ENCODE data around the gene GALNT2.

The GALNT2 gene

GRCh38 chr1:230148126-230148652 is 81.2 kb downstream of the GALNT2 start:
- TF ChIP-seq CTCF (IDR thresholded peaks at IDR 0.05; ENCODE audit: extremely low read depth, insufficient read depth, missing control alignments), result no peak
- no peak for DNase-seq (ENCODE audit: low spot score)
- in situ Hi-C loops (cut with MboI; ENCODE audit: low pct_unique_long_range_greater_than_20kb, low sequenced_read_pairs, unreplicated experiment), result no loop called here

- TF ChIP-seq CTCF (IDR thresholded peaks at IDR 0.05; ENCODE audit: extremely low read depth, insufficient read depth, missing control alignments), result no peak
- in situ Hi-C loops (cut with MboI; ENCODE audit: low pct_unique_long_range_greater_than_20kb, low sequenced_read_pairs, unreplicated experiment), result no loop called here
- no peak for DNase-seq (ENCODE audit: low spot score)
These were observed 81.9 kb downstream of the GALNT2 start for GRCh38 chr1:230148768-230149469.

- TF ChIP-seq CTCF (IDR thresholded peaks at IDR 0.05; ENCODE audit: extremely low read depth, insufficient read depth, missing control alignments), result peak; percentile 31
- in situ Hi-C loops (cut with MboI; ENCODE audit: low pct_unique_long_range_greater_than_20kb, low sequenced_read_pairs, unreplicated experiment), result no loop called here
- peak; percentile 63 for DNase-seq (ENCODE audit: low spot score)
These were observed 82.9 kb downstream of the GALNT2 start for GRCh38 chr1:230149751-230150584.

GRCh38 chr1:230150615-230151014 is 83.6 kb downstream of the GALNT2 start:
- TF ChIP-seq CTCF (IDR thresholded peaks at IDR 0.05; ENCODE audit: extremely low read depth, insufficient read depth, missing control alignments), result no peak
- no peak for DNase-seq (ENCODE audit: low spot score)
- in situ Hi-C loops (cut with MboI; ENCODE audit: low pct_unique_long_range_greater_than_20kb, low sequenced_read_pairs, unreplicated experiment), result no loop called here

- no peak for DNase-seq (ENCODE audit: low spot score)
- no peak for TF ChIP-seq CTCF (IDR thresholded peaks at IDR 0.05; ENCODE audit: extremely low read depth, insufficient read depth, missing control alignments)
- in situ Hi-C loops (cut with MboI; ENCODE audit: low pct_unique_long_range_greater_than_20kb, low sequenced_read_pairs, unreplicated experiment), result no loop called here
These were observed 85.0 kb downstream of the GALNT2 start for GRCh38 chr1:230151924-230152468.

- no peak for TF ChIP-seq CTCF (IDR thresholded peaks at IDR 0.05; ENCODE audit: extremely low read depth, insufficient read depth, missing control alignments)
- in situ Hi-C loops (cut with MboI; ENCODE audit: low pct_unique_long_range_greater_than_20kb, low sequenced_read_pairs, unreplicated experiment), result no loop called here
- DNase-seq (ENCODE audit: low spot score), result no peak
These were observed 86.0 kb downstream of the GALNT2 start for GRCh38 chr1:230152999-230153398.
